HG03439 (cell line): Measurements from ENCODE around the gene PKD1.

Source experiments
- ATAC-seq: cut with Tn5 transposase; IDR thresholded peaks from one replicate; pipeline ENCODE4 v1.9.1; 2021; ENCODE audit warnings: mild to moderate bottlenecking, moderate library complexity; ENCODE audit not compliant: unreplicated experiment

PKD1 gene

GRCh38 chr16:2090777-2091546, 44.7 kb downstream of the PKD1 start:
- no peak for ATAC-seq

GRCh38 chr16:2090481-2090776, 45.3 kb downstream of the PKD1 start:
- no peak for ATAC-seq

DNA sequence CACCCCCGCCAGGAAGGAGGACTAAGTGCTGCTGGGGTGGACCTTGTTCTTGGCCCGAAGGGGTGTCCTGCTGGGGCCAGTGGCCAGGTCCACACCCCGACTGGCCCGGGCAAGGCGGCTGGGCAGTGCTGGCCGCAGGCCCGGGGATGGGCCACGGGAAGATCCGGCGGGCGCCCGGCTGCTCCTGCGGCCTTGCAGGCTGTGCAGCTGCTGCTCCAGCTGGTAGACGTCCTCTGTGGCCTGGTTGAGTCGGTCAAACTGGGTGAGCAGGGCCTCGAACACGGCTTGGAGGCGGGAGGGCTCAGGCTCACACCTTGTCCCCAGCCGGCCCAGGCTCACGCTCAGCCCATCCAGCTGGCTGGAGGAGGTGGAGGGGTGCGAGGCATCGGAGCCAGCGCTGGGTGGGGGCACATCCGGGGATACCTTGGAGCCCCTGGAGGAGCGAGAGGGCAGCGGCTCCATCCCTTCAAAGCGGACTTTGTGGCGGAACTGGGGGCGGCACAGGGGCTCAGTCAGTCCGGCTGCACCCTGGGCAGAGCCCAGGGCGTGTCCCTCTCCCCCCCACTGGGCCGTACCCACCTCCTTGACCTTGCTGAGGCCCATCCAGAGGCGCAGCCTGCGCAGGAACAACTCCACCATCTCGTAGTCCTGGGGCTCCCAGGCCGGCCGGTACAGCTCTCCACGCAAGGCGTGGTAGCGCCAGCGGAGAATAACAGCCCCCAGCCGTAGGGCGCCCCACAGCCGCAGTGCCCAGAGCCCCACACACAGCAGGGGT, 45.8 kb downstream of the PKD1 start:
- ATAC-seq: no peak

- ATAC-seq: no peak
Measured at GRCh38 chr16:2088759-2089358, 46.8 kb downstream of the PKD1 start.

DNA sequence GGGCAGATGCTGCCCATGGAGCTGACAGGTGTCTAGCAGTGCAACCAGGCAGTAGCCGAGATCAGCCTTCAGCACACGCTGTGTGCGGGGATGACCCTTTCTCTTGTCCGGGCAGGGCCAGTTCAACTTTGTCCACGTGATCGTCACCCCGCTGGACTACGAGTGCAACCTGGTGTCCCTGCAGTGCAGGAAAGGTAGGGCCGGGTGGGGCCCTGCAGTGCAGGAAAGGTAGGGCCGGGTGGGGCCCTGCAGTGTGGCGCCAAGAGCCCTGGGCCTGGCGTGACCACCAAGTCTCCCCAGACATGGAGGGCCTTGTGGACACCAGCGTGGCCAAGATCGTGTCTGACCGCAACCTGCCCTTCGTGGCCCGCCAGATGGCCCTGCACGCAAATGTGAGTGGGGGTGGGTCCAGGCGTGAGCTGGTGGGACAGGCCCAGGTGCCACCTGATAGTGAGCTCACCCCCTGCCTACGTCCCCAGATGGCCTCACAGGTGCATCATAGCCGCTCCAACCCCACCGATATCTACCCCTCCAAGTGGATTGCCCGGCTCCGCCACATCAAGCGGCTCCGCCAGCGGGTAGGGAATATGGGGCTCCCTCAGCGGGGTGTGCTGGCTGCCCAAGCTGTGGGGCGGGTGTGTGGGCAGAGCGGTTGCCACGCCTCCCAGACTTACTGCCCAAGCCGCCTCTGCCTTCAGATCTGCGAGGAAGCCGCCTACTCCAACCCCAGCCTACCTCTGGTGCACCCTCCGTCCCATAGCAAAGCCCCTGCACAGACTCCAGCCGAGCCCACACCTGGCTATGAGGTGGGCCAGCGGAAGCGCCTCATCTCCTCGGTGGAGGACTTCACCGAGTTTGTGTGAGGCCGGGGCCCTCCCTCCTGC, 47.7 kb downstream of the PKD1 start:
- ATAC-seq: no peak

GRCh38 chr16:2086812-2087747, 48.6 kb downstream of the PKD1 start:
- no peak for ATAC-seq

DNA sequence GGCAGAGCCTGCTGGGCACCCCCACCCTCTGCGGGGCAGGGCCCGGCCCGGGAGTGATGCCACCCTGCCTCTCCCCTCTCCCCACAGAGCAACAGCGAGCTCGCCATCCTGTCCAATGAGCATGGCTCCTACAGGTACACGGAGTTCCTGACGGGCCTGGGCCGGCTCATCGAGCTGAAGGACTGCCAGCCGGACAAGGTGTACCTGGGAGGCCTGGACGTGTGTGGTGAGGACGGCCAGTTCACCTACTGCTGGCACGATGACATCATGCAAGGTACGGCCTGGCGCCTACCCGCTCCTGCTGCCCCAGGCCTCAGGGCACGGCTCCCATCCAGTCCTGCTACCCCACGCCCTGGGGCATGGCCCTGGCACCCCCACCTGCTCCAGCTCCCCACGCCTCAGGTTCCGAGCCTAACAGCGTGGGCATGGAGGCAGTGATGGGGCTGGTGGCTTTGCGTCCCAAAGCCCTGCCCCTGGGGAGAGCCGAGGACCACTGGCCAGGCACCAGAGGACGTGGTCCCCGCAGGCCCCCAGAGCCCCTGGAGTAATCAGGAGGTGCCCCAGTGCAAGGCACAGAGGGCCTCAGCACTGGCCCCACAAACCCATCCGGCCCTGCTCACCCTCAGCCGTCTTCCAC, 49.5 kb downstream of the PKD1 start:
- ATAC-seq: no peak

- no peak for ATAC-seq
Measured at GRCh38 chr16:2085669-2086068, 50.0 kb downstream of the PKD1 start.

- no peak for ATAC-seq
Measured at GRCh38 chr16:2084895-2085625, 50.6 kb downstream of the PKD1 start.

DNA sequence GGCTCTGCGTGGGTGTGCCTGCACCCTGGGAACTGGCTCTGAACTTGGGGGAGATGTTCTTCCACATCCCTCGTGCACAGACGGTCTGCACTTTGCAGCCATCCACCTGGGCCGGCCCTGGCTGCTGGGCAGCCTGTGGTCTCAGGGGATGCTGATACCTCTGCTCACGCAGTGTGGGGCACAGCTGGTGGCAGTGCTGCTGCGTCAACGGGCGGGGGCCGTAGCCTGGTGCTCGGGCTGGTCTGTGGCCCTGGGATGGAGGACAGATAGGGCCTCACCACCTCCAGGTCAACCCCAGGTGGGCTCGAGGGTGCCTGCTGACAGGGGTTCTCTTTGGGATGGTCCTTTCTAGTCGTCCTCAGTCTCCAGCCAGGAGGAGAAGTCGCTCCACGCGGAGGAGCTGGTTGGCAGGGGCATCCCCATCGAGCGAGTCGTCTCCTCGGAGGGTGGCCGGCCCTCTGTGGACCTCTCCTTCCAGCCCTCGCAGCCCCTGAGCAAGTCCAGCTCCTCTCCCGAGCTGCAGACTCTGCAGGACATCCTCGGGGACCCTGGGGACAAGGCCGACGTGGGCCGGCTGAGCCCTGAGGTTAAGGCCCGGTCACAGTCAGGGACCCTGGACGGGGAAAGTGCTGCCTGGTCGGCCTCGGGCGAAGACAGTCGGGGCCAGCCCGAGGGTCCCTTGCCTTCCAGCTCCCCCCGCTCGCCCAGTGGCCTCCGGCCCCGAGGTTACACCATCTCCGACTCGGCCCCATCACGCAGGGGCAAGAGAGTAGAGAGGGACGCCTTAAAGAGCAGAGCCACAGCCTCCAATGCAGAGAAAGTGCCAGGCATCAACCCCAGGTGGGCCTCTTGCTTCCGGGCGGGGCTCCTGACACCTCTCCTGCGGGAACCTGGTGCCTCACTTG, 51.6 kb downstream of the PKD1 start:
- no peak for ATAC-seq

- ATAC-seq: no peak
Measured at GRCh38 chr16:2083409-2083808, 52.3 kb downstream of the PKD1 start.

DNA sequence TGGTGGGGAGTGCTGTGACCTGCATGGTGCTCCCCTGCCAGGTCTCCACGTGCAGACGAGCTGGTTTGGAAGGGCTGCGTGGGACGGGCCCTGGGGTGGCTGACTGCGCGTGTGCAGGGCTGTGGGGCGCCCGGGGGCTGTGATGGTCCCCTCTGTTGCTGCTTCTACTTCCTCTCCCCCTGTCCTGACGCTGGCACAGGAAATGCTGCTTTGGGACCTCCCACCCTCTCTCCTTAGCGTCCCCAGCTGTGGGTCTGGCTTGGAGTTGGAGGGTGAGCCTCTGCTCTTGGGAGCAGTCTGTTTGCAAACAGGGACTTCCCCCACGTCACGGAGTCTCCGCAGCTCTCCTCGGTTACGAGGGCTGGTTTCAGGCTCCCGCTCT, 52.7 kb downstream of the PKD1 start:
- ATAC-seq: no peak

GRCh38 chr16:2082171-2082982, 53.3 kb downstream of the PKD1 start:
- ATAC-seq: no peak

- no peak for ATAC-seq
Measured at GRCh38 chr16:2081201-2082084, 54.3 kb downstream of the PKD1 start.

- ATAC-seq: no peak
Measured at GRCh38 chr16:2079991-2080390, 55.7 kb downstream of the PKD1 start.

- no peak for ATAC-seq
Measured at GRCh38 chr16:2079311-2079800, 56.3 kb downstream of the PKD1 start.
